ENCODE measurements around the gene RORC.

The RORC gene

DNA sequence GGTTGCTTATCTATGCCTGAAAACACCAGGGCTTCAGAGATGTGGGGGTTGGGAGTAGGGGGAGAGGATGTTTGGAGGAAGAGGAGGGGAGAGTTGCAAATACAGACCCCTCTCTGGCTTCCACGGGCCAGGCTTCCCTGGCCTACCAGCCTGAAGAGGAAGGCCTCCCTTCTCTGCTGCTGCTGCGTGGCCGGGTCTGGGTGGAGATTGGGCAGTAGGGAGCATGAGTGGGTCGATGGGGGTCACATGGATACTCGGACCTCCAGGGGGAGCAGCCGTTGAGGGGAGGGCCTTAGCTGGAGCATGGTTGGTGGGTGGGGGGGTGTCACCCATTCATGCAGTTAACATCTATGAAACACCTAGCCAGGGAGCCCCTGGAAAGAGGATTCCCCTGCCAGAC is 1.5 kb downstream of the RORC start:
- in situ Hi-C loops (cut with HindIII; ENCODE audit: low pct_unique_long_range_greater_than_20kb, low sequenced_read_pairs): no loop called here
- TF ChIP-seq JUND (IDR thresholded peaks at IDR 0.05; ENCODE audit: low read depth): no peak

GRCh38 chr1:151829352-151830046 is 2.1 kb downstream of the RORC start:
- no peak for DNase-seq (ENCODE audit: low read depth in 1 of 2, low spot score in 1 of 2)
- no peak for TF ChIP-seq JUND (IDR thresholded peaks at IDR 0.05; ENCODE audit: low read depth)
- in situ Hi-C loops (cut with HindIII; ENCODE audit: low pct_unique_long_range_greater_than_20kb, low sequenced_read_pairs): no loop called here

More for the DNA sequence above, 1.5 kb downstream of the RORC start:
- DNase-seq (ENCODE audit: low read depth in 1 of 2, low spot score in 1 of 2): no peak

DNA sequence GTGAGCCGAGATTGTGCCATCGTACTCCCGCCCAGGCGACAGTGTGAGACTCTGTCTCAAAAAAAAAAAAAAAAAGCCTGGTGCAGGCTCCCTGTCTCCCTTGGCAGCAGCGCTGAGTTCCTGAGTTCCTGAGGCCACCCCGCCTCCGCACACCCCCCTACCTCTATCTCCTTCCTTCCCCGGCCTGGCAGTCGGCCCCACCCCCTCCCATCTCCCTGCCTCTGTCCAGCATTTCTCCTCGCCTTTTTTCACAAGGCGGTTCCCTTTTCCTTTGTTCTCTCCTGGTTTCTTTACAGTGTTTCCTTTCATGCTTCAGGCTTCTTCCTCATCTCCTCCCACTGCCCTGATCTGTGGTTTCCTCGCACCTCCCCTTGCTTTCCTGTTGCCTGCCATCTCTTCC is 2.7 kb downstream of the RORC start:
- DNase-seq (ENCODE audit: low read depth in 1 of 2, low spot score in 1 of 2): peak in 1 of 2 experiments; percentile 63
- no peak for TF ChIP-seq JUND (IDR thresholded peaks at IDR 0.05; ENCODE audit: low read depth)
- in situ Hi-C loops (cut with HindIII; ENCODE audit: low pct_unique_long_range_greater_than_20kb, low sequenced_read_pairs): no loop called here

- no peak for DNase-seq (ENCODE audit: low read depth in 1 of 2, low spot score in 1 of 2)
- TF ChIP-seq JUND (IDR thresholded peaks at IDR 0.05; ENCODE audit: low read depth): no peak
- in situ Hi-C loops (cut with HindIII; ENCODE audit: low pct_unique_long_range_greater_than_20kb, low sequenced_read_pairs): no loop called here
Measured at GRCh38 chr1:151827853-151828252, 3.7 kb downstream of the RORC start.

GRCh38 chr1:151825751-151826660 is 5.6 kb downstream of the RORC start:
- TF ChIP-seq JUND (IDR thresholded peaks at IDR 0.05; ENCODE audit: low read depth): no peak
- no peak for DNase-seq (ENCODE audit: low read depth in 1 of 2, low spot score in 1 of 2)
- in situ Hi-C loops (cut with HindIII; ENCODE audit: low pct_unique_long_range_greater_than_20kb, low sequenced_read_pairs): no loop called here

DNA sequence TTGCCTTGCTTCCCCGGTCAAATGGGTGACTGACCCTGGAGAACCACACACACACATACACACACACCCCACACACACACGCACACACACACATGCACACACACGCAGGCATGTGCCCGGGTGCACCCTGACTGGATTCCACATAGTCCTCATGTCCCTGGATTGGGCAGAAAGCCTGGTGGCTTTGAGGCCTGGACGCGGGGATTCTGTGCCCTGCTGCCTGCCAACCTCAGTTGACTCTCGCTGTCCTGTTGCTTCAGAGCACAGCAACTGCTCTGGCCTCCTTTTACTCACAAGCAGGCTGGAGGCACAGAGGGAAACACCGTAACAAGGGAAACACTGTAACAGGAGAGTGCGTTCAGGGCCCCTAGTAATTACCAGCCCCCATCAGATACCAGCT is 6.4 kb downstream of the RORC start:
- in situ Hi-C loops (cut with HindIII; ENCODE audit: low pct_unique_long_range_greater_than_20kb, low sequenced_read_pairs): no loop called here

DNA sequence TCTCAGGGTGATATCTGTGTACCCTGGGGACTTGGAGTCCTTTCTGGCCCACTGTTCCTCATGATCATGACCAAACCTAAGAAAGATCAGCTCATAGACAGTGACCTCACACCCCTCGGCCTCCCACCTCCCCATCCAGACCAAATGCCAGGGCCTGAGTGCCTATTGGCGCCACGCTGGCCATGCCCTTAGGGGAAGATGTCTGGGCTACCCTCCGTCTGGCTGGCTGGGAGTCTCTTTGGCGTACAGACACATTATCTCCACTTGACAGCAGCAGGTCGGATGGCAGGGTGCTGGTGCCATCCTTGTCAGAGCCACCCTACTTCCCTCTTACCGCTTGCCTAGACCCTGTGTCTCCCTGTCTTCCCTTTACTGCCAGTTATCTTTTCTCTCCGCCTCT is 8.4 kb downstream of the RORC start:
- TF ChIP-seq JUND (IDR thresholded peaks at IDR 0.05; ENCODE audit: low read depth): no peak
- in situ Hi-C loops (cut with HindIII; ENCODE audit: low pct_unique_long_range_greater_than_20kb, low sequenced_read_pairs): no loop called here
- no peak for DNase-seq (ENCODE audit: low read depth in 1 of 2, low spot score in 1 of 2)

More for the DNA sequence above, 6.4 kb downstream of the RORC start:
- no peak for DNase-seq (ENCODE audit: low read depth in 1 of 2, low spot score in 1 of 2)
- no peak for TF ChIP-seq JUND (IDR thresholded peaks at IDR 0.05; ENCODE audit: low read depth)

DNA sequence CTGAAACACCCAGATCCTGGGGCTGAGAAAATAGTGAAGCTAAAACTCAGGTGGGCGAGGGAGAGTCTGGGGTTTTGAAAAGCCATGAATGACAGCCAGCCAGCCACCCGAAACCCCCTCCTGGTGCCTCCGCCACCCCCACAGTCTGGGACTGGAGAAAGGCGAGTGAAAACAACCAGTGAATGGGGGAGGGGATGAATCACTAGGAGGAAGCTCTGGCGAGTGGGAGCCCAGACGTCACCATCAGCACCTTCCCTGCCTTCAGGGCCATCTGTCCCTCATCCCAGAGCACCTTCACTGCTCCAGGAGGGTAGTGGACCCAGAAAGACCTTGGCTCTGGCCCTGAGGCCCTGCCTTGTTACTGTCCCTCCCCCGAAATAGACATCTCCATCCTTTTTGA is 9.2 kb downstream of the RORC start:
- in situ Hi-C loops (cut with HindIII; ENCODE audit: low pct_unique_long_range_greater_than_20kb, low sequenced_read_pairs): no loop called here
- no peak for DNase-seq (ENCODE audit: low read depth in 1 of 2, low spot score in 1 of 2)
- no peak for TF ChIP-seq JUND (IDR thresholded peaks at IDR 0.05; ENCODE audit: low read depth)

- DNase-seq (ENCODE audit: low read depth in 1 of 2, low spot score in 1 of 2): no peak
- TF ChIP-seq JUND (IDR thresholded peaks at IDR 0.05; ENCODE audit: low read depth): no peak
- in situ Hi-C loops (cut with HindIII; ENCODE audit: low pct_unique_long_range_greater_than_20kb, low sequenced_read_pairs): no loop called here
Measured at GRCh38 chr1:151820940-151821339, 10.7 kb downstream of the RORC start.

DNA sequence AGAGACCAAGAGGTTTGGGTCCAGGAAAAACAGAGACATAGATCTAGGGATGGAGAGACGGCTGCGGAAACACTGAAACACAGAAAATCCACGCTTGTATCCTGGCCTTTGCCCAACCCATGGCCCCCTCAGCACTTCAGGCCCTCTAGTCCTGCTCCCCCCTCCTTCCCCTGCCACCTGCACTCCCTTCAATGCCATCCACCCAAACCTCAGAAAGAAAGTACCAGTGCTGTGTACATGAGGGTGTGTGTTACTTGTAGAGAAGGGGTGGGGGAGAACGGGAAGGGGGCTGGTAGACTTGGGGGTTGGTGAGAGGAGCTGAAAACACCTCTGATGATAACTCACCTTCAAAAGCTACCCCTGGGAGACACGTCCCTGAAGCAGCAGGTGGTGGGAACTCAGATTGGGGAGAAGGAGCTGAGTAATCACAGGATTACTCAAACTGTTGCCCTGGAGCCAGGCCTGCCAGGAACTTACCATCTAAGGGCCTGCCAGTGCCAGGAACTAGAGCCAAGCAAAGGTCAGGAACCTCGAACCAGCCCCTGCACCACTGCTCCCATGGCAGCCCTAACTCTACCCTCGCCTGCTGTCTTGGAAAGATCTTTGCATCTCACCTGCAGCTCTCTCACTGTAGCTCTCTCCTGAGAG is 11.5 kb downstream of the RORC start:
- DNase-seq (ENCODE audit: low read depth in 1 of 2, low spot score in 1 of 2): no peak
- in situ Hi-C loops (cut with HindIII; ENCODE audit: low pct_unique_long_range_greater_than_20kb, low sequenced_read_pairs): no loop called here
- no peak for TF ChIP-seq JUND (IDR thresholded peaks at IDR 0.05; ENCODE audit: low read depth)

DNA sequence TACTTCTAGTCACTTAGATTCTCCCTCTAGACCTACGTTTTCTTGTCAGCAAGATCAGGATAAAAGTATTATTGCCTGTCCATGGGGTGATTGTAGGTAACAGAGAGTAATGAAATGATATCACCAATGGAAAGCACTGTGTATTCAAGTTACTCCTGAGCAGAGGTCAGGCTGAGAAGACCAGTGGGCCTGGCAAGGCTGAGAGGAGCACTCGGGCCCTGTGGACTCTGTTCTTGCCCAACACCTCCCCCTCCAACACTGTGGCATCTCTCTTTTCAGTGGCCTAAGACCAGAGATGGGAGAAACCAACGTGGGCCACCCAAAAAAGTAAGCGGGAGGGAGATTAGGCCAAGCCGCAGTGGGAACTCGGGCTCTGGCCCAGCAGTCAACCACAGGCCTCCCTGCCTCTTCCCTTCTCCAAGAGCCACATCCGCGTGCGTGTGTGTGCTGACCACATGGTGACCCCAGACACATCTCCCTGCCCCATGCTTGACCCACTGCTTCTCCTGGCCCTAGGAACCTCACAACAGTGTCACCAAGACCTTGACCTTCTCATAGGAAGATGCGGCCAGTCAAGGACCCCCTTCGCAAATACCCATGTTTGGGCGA is 12.3 kb downstream of the RORC start:
- no peak for DNase-seq (ENCODE audit: low read depth in 1 of 2, low spot score in 1 of 2)
- in situ Hi-C loops (cut with HindIII; ENCODE audit: low pct_unique_long_range_greater_than_20kb, low sequenced_read_pairs): no loop called here
- no peak for TF ChIP-seq JUND (IDR thresholded peaks at IDR 0.05; ENCODE audit: low read depth)

DNA sequence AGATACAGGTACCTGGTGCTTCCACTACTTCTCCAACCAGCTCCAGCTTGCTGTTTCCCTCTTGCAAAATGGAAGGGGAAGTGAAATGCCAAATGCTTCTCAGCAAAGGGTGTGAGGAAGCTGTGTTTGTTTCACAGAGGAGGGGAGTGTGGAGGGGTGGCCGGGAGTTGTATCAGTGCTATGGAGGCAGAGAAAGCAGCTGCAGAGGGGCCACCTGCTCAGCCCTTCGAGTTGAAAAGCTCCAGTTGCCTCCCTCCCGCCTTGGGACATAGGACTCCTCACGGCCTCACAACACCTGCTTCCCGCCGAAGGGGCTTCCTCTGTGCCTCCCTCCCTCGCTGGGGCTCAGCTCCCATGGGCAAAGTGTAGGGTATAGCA is 14.3 kb downstream of the RORC start:
- DNase-seq (ENCODE audit: low read depth in 1 of 2, low spot score in 1 of 2): no peak
- in situ Hi-C loops (cut with HindIII; ENCODE audit: low pct_unique_long_range_greater_than_20kb, low sequenced_read_pairs): no loop called here
- TF ChIP-seq JUND (IDR thresholded peaks at IDR 0.05; ENCODE audit: low read depth): no peak
